UCSD-AML1 (cell line): Measurements from ENCODE around the gene EVX2.

ENCODE experiments used
- DNase-seq: peaks from one replicate; lab custom pipeline; 2025; ENCODE audit not compliant: unreplicated experiment; lab: John Stamatoyannopoulos, UW

Gene EVX2

DNA sequence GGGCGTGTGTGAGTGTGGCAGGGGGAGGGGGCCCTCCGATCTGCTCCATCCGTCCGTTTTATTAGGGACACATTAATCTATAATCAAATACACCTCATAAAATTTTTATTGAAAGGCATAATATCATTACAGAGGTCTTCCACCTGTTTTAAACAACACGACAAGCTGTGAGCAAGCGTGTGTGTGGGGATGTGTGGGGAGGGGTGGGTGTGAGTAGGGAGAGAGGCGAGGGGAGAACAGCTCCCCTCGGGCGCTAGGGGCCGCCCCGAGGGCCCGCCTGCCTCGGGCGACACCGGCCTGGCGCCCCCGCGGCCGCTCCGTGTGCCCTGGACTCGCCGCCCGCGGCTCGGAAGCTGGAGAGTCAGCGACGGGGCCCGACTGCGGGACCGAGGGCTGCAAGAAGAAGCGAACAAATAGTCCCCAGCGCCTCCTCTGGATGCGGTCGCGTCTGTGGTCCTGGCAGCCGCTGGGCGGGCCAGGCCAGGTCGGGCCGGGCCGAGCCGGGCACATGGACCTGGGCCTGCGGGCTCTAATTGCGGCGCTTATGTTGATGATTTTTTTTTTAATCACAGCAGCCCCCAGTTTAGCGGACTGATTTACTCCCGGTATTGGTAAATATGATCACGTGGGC, 38.4 kb upstream of the EVX2 start:
- no peak for DNase-seq

DNA sequence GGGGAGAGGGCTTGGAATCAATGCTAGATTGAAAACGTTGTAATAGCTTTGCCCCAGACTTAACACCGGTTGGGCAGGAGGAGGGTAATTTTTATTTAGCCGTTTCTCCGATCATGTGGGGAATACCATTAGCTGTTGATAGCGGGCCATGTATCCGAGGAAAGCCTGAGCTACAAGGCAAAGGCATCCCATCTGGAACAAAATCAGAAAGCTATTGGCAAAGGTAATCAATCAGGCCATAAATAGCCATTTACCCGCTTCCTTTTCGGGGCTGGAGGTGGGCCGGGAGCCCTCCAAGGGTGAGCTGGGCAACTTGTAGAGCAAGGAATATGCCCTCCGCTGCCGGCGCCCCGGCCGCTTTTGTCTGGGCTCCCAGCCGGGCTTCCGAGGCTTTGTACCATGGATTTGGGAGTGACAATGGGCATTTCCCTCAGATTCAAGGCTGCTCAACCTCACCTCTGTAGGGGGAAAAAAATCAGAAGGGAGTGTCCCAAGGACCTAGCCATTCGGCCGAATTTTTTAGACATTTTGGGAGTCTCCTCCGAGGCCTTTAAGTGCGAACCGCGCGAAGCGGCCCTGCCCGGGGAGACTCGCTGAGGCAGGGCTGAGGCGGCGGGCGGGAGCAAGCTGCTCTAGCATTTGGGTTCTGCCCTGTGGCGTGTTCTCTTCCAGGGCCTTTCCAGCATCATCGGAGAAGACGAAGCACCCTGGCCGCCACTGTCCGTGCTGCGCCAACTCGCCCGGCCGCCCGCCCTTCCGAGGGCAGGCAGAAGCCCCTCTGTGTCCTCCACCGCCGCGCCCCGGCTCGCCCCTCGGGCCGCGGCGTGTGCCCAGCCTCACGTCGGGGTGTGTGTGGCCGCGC, 37.7 kb upstream of the EVX2 start:
- no peak for DNase-seq

DNA sequence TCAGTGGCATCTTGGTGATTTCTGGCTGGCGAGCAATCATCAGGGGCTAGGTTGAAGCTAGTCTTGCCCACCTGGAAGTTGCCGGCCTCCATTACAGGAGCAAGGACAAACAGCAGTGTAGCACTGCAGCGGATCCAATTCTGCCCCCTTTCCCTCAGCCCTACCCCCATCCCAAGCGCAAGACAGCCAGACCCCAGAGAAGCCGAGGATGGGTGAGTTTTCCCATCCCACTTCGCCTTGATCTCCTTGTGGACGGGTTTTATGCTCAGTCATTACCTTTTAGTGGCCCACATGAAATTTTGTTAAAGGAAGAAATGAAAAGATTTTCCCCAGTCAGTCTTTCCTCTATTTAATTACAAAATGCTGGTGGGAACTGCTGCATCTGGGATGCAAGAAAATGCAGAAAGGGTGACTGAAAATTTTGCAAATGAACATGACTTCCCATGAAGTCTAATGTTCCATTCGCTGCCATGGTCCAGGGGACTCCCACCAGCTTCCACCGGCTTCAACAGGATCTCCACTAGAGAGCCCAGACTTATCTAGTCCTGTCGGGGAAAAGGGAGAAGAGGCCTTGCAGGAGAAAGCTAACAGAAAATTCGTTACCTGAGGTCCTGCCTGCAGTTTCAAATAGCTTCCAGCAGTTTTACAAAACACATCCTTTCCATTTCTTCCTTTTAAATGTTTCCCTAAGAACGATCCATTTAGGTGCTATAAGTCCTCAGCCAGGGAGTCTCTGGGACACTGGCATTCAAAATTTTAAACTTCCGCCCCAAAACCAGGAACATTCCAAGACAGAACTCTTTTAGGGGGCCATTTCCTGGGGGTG, 36.8 kb upstream of the EVX2 start:
- DNase-seq: no peak

DNA sequence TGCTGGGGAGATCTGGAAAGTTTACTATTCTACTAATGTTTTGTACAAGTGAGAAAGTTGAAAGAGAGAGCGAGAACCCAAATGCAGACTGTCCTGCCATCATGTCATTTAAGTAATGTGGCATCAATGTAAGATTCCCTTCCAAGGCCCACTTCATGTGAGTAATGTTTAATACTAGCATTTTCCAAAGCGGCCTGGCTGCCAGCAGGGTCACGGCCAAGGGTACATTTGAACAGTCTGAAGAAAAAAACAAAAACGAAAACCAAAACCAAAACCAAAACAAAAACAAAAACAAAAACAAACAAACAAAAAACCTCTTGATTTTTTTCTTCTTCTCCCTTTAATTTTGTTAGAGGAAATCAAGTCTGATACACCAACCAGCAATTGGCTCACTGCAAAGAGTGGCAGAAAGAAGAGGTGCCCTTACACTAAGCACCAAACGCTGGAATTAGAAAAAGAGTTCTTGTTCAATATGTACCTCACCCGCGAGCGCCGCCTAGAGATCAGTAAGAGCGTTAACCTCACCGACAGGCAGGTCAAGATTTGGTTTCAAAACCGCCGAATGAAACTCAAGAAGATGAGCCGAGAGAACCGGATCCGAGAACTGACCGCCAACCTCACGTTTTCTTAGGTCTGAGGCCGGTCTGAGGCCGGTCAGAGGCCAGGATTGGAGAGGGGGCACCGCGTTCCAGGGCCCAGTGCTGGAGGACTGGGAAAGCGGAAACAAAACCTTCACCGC, 35.0 kb upstream of the EVX2 start:
- peak; percentile 24 for DNase-seq

DNA sequence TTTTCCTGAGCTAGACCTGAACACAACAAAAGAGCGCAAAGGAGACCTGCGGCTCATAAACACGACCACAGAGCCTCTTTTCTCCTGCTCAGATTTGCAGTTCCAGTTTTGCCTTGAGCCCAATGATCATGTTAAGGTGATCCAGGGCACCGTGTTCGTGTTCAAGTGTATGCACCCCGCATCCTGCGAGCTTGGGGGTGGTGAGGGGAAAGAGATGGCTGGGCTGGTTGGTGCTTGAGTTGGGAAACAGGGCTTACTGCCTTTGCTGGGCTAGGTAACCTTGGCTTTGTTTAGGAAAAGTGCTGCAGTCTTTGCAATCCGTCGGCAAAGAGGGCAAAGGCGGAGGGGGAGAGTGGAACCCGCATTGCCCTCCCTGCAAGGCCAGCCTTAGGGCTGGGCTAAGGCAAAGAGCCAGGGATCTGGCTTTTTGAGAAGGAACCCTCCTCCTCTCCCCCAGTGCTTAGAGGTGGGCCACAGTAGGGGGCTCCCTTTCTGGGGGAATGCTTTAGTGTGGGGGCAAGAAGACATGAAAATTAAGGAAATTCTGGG, 34.1 kb upstream of the EVX2 start:
- no peak for DNase-seq

DNA sequence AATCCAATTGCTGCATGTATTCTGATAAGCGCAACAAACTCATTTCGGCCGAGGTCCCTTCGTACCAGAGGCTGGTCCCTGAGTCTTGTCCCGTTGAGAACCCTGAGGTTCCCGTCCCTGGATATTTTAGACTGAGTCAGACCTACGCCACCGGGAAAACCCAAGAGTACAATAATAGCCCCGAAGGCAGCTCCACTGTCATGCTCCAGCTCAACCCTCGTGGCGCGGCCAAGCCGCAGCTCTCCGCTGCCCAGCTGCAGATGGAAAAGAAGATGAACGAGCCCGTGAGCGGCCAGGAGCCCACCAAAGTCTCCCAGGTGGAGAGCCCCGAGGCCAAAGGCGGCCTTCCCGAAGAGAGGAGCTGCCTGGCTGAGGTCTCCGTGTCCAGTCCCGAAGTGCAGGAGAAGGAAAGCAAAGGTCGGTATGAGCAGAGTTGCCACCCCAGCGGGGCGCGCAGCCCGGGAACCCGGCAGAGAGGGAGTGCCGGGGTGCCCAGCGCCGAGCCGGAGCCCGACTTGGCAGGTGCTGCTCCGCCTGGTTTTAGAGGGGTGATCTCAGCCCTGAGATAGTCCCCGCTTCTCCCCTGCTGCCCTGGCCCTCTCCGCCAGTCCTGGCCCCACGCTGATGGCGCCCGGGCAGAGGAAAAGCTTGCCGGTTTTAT, 33.5 kb upstream of the EVX2 start:
- DNase-seq: no peak

DNA sequence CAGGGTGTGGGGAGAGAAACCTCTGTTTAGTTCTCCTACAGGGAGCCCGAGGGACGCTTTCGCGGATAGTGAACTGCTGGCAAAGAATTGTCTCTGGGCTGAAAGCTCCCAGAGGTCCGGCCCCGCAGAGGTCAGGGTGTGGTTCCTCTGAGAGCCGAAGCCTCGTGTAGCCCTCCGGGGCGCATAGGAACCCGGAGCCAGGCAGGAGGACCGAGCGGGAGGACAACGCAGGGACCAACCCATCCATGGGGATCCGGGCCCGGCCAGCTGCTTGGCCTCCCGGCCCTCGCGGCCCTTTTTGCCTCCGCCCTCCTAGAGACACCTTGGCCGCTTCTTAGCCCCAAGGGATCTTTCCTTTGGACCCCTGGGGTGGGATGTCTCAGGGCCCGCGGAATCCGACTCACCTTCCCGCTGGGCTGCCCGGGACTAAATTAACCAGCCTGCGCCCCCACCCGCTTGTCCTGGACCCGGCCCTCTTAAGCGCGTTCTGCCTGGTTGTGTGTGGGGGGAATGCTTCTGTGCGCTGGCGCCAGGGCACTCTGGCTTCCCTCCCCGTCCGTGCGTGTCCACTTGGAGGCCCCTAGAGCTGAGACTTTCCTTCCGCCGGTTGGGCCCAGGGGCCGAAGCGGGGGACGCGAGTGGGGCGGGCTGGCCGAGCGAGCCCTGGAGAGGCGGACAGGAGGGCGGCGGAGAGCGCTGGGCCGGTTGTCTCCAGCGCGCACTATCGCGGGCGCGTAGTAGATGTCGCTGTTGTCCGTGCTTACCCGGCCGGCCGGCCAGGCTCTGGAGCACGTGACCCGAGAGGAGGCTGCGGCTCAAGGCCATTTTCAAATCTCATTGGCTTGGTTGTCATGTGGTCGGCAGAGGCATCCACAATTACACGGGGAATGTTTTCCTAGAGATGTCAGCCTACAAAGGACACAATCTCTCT, 32.4 kb upstream of the EVX2 start, which contains the start of gene HOXD10:
TSS of gene HOXD10 (plus strand) at position 896 of the 931 bp plus-strand sequence. CDS start 56 bp downstream, outside the sequence.
- no peak for DNase-seq

DNA sequence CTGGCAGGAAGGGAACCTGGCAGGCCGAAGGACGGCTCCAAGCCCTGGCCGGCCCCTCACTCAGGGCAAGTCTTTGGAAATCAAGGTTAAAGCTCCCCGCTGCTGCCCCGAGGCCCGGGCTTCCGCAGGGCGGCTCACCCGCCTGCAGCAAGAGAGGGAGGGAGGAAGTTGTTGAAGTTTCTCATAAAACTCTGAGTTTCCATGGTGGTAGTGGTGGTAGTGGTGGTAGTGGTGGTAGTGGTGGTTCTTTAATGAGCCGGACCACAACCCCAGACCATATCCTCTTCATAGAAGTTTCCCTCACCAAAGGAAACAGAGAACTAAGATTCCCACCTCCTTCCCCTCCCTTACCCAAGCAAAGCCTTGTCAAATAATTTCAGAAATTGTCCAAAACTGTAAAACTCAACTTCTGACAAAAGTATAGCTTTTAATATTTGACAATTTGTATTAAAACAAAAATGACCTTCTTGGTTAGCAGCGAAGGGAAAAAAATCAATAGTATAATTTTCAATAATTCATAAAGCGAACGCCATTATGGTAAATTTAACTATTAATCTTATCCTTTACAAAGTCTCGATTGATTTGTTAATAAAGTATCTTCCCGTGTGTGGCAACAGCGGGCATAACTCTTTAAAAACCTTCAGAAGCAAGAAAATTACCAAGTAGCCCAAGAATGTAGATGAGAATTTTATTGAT, 31.3 kb upstream of the EVX2 start:
- DNase-seq: no peak

DNA sequence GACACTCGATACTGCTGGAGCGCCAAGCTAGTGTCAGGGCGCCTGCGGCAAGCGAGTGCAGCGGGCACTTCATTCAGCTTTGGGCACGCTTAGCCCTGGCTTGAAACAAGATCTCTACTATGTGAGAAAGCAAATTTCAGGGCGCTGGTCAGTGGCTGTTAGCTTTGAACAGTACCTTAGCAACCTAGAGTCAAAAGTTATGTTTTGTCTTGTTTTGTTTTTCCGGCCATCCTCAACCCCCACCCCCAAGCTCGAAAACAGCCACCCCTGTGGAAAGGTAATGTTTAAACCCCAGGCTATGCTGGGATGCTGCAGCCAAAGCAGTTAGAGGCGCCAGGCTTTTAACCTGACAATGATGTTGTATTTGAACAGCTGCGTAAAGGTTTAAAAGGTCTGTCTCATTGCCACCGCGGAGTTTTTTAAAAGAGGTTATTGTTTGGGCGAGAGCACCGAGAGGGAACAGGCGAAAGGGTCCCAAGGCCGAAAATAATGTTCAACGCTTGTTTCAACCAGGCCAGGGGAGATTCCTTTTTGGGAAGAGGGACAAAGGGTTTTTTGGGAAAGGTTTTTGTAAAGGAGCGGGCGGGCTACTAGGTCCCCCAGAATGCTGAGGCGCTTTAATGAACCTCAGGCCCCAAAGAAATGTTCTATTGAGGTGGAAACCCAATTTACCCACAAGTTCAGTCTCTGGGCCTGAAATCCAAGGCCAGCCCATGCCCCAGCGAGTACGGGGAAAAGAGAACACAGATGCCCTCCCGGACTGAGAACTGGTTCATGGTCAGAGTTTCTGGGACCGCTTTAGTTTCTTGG, 30.6 kb upstream of the EVX2 start:
- DNase-seq: no peak

DNA sequence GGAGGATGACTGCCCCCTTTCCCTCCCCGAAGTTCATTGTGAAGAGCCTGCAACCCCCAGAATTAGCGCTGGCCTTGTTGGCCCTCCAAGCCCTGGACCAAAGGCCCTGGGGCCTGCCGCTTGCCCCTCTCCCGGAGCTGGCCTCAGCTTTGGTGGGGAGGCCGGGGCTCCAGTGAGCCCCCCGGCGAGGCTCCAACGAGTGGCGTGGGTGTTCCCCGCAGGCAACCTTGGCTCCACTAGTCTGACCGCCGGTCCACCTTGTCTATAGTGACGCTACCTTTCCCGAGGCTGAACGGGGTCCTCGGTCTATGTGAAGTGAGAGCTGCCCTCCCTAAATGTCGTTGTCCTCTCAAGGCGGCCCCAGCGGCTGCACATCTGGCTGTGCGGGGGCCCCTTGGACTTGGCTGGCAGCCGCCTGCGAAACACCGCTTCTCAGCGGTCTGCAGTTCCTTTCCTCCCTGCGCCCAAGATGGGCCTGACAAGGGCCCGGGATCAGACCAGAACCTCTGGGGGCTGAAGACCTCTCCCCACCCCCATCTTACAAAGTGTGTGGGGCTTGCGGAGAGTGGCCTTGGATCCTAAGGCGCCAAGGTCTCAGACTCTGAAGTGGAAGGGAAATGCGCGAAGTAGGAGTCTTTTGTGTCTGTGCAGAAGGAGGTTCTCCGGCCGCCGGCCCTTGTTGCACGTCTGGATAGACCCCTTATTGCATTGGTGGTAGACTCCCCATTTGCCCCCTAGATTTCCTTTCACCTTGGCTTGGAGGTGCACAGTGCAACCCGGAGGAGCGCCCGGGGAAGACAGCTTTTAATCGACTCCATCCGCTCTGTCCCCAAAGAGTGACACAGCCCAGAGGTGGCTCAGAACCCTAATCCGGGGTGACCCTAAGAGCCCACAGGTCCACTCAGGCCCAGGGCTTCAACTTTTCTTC, 28.9 kb upstream of the EVX2 start:
- no peak for DNase-seq

DNA sequence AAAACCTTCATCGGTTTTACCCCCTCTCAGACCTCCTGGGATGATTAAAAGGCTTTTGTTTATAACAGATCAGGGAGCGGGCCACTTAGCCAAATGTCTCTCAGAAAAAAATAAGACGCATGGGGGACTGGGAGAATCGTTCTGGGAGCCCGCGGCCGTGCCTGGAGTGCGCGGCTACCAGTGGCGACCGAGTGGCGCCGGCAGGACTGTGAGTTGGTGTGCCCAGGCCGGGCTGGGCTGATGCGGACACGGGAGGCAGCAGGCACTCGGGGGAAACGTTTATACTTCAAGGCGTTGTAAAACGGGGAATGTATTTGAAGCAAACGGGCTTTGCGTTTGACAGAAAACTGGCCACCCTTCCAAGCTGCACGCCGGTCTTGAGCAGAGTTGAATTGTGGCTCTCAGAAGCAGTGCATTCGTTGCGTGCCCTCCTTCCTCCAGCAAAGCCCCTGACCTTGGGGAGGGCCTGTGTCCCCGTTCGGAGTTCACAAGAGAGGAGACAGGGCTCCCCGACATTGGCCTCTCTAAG, 28.1 kb upstream of the EVX2 start:
- no peak for DNase-seq

DNA sequence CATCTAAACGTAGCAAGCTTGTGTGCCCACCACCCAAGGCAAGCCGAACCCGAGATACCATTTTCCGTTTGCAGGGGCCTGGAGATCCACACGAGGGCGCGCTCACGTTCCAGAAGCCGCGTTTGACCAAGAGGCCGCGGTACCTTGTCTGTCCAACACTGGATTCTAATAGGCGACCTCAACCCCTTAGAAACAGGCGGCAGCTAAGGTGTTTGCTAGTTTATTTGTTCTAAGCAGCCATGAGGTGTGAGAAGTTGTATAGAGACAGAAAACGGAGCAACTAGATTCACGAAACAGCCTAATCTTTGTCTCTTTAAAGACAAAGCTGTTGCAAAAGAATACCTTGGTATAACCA, 27.5 kb upstream of the EVX2 start:
- DNase-seq: peak; percentile 38

DNA sequence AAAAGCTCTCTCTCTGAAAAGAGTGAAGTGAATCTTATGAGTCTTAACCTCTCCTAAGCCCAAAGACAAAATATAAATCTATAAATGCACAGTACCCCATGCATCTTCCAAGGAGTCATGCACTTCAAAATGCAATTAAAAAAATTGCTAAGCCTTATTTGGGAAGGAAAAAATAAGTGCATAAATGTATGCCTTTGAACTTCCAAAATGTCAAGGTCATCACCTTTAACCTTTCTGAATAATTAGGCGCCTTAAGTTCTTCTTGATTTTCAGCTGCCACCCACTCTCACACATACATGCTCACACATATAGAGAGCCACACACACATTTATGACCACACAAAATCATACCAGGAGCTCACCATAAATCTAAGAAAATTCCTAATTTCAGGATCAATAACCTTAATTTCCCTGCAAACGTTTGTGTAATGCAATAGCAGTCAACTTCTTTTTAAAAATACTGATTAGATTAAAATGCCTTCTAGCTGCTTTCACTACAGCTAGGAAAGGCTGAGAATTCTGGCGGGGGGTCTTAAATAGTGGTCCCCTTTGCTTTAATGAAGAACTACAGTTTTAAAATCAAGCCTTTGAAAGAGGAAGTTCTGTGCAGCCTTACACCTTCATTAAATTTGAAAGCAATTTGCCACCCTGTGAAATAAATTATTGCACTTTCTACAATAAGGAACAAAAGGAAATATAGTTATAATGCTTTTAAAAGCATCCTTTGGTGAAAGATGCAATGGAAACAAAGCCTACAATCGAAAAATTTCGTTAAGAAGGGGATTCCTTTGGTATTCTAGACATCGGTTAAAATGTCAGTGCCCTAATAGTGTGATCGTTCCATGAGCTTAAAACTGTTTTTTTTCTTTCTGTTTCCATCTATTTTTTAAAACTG, 26.9 kb upstream of the EVX2 start:
- no peak for DNase-seq

DNA sequence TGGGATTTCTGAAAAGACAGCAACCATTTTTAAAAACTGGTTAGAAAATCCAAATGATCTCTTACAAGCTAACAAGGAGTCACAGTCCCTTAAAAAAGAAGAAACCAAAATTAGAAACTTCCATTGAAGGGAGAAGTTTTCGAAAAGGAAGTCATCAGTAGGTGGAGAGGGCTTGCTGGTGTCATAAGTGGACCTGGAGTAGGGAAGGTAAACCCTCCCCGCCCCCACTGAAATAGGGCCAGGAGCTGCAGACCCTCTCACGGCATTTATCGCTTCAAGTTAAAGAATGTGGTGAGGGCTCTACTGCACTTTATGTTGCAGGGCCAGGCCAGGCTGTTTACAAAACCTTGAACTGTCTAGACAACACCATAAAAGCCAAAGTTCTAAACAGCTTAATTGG, 26.2 kb upstream of the EVX2 start:
- no peak for DNase-seq

DNA sequence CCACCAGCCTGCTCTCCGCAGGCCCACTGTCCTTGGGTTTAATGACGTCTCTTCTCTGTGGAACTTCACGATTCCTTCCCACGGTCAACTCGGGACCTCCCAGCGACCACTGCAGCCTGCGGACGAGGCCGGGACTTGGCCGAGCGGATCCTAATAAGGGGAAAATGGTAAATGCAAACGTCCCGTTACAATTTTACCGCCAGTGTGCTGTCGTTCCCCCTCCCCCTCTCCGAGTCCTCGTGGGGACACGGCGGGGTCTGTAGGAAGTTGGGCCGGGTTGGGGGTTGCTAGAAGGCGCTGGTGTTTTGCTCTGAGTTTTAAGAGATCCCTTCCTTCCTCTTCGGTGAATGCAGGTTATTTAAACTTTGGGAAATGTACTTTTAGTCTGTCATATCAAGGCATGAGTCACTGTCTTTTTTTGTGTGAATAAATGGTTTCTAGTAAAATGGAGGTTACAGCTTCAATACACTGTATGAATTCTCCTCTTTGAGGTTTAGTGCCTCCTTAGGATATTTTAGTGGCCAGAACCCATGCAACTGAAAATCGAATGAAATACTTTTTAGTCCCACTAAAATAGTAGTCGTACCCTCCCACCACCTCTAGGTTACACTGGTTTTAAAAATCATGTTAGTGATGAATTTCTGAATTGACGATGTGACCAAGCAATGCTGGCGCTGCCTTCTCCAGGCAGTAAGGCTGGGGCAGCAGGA, 25.6 kb upstream of the EVX2 start:
- no peak for DNase-seq
